ENCODE measurements around the gene MCM6. TPM values are rescaled to one million over a fixed set of nuclear protein-coding genes. Genes with fewer than 3 reads are reported as not detected.

MCM6 gene
- total RNA-seq, 1 experiment from 2014 or later: 84.8 TPM

GRCh38 chr2:135894930-135895329, 18.7 kb upstream of the MCM6 start (continued):
- TF ChIP-seq CBX3 (IDR thresholded peaks at IDR 0.05; ENCODE audit: low read depth) (no peak), ELF1 (IDR thresholded peaks at IDR 0.05; ENCODE audit: borderline replicate concordance, low read depth) (no peak)

DNA sequence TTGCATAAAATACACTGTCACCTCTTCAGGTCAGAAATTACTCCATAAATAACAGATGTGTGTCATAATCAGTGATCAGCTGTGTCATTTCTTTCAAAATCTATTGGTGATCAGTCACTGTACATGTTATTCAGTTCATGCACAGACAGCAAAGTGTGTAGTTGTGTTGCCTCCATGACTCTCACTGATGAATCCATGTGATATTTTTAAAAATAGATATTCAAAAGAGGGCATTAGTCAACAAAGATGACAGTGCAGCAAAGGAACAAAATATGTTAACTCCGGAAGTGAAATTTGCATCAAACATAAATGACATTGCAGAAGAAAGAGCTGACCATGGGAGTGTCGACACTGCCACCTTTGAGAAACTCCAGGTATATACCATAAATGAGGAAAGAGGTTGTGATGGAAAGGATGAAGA, 17.1 kb upstream of the MCM6 start:
- RAD21 ChIA-PET (ENCODE audit: low non-redundant PET in 1 of 2, low total read pairs in 2 of 2, uncharacterized antibody in 2 of 2, unreplicated experiment in 2 of 2): no interaction called here
- ATAC-seq (no peak), DNase-seq (ENCODE audit: low read depth, low spot score) (no peak)
- Histone ChIP-seq H3K9me3 (ENCODE audit: control insufficient read depth in 1 of 2, insufficient read depth in 1 of 2, low read depth in 1 of 2, low read length in 2 of 2) (no peaks in the 10 kb centered on the region), H3K27ac (ENCODE audit: low read depth, low read length) (no peak overlapping the region), H3K4me3 (replicated peaks in 1 of 2; ENCODE audit: low read depth in 1 of 2, low read length in 2 of 2) (no peak overlapping the region), H3K4me2 (ENCODE audit: low read length) (no peak overlapping the region), H3K9me2 (ENCODE audit: insufficient read depth) (no peaks in the 10 kb centered on the region), H3K36me3 (ENCODE audit: control insufficient read depth in 1 of 2, insufficient read depth in 2 of 2, low read length in 2 of 2) (no peaks in the 10 kb centered on the region), H3K4me1 (ENCODE audit: control insufficient read depth in 1 of 2, insufficient read depth in 2 of 2, low read length in 2 of 2) (no peaks in the 10 kb centered on the region), H2AFZ (ENCODE audit: low read depth, low read length, poor library complexity, severe bottlenecking) (no peak overlapping the region), H4K20me1 (ENCODE audit: insufficient read depth) (no peaks in the 10 kb centered on the region), H3K27me3 (ENCODE audit: insufficient read depth, low read length) (no peaks in the 10 kb centered on the region), H3K9ac (ENCODE audit: low read length) (no peak overlapping the region), H3K79me2 (ENCODE audit: insufficient read depth, low read length) (no peaks in the 10 kb centered on the region)
- intact Hi-C loops (cut with micrococcal nuclease): no loop called here
- no TSS peak for BruUV-seq (replicated peaks)
- POLR2A ChIA-PET: no interaction called here
- no peak for TF ChIP-seq POLR2AphosphoS5 (IDR thresholded peaks at IDR 0.05; ENCODE audit: low read depth, low read length)
- no peak for TF ChIP-seq EGR1 (IDR thresholded peaks at IDR 0.05; ENCODE audit: low read depth)
- no peak for TF ChIP-seq ZBTB33 (IDR thresholded peaks at IDR 0.05; ENCODE audit: extremely low read depth, insufficient replicate concordance, low read length)
- no peak for TF ChIP-seq EZH2 (IDR thresholded peaks at IDR 0.05)
- TF ChIP-seq CTCF (IDR thresholded peaks at IDR 0.05 in 2 of 3, conservative IDR thresholded peaks at IDR 0.05 in 1 of 3; ENCODE audit: borderline replicate concordance in 1 of 3, insufficient read depth in 1 of 3, low read depth in 2 of 3, low read length in 2 of 3): no peak
- TF ChIP-seq CBX3 (IDR thresholded peaks at IDR 0.05; ENCODE audit: low read depth): no peak
- no peak for TF ChIP-seq JUND (IDR thresholded peaks at IDR 0.05)
- TF ChIP-seq, protein P1, sequence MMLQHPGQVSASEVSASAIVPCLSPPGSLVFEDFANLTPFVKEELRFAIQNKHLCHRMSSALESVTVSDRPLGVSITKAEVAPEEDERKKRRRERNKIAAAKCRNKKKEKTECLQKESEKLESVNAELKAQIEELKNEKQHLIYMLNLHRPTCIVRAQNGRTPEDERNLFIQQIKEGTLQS (IDR thresholded peaks at IDR 0.05): no peak
- no peak for TF ChIP-seq FOSL1 (IDR thresholded peaks at IDR 0.05; ENCODE audit: low read depth)
- TF ChIP-seq SRF (IDR thresholded peaks at IDR 0.05; ENCODE audit: low read depth): no peak
- TF ChIP-seq SIN3A (IDR thresholded peaks at IDR 0.05; ENCODE audit: low read depth): no peak
- no peak for TF ChIP-seq RAD21 (IDR thresholded peaks at IDR 0.05; ENCODE audit: low read depth)
- TF ChIP-seq POLR2A (IDR thresholded peaks at IDR 0.05; ENCODE audit: borderline replicate concordance, extremely low read depth, insufficient read depth, insufficient read length): no peak
- TF ChIP-seq ZFX (IDR thresholded peaks at IDR 0.05): no peak
- TF ChIP-seq ZNF274 (IDR thresholded peaks at IDR 0.05; ENCODE audit: low read depth, low read length): no peak
- no peak for TF ChIP-seq CEBPB (IDR thresholded peaks at IDR 0.05; ENCODE audit: low read depth)
- TF ChIP-seq ELF1 (IDR thresholded peaks at IDR 0.05; ENCODE audit: borderline replicate concordance, low read depth): no peak
- TF ChIP-seq YY1 (IDR thresholded peaks at IDR 0.05; ENCODE audit: extremely low read depth, insufficient replicate concordance, low read depth, low read length): no peak
- TF ChIP-seq, protein P2, sequence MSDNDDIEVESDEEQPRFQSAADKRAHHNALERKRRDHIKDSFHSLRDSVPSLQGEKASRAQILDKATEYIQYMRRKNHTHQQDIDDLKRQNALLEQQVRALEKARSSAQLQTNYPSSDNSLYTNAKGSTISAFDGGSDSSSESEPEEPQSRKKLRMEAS (IDR thresholded peaks at IDR 0.05): no peak
- TF ChIP-seq TCF7L2 (IDR thresholded peaks at IDR 0.05; ENCODE audit: borderline replicate concordance, extremely low read depth, insufficient read depth, insufficient read length): no peak
- CTCF ChIA-PET: no interaction called here

Measured in HCT116 (cell line).